Effector CD8-positive, alpha-beta T cell (primary cell): ENCODE measurements around the gene IL17RB.

ENCODE experiments used
- DNase-seq: peaks from one replicate; lab custom pipeline; 2025; lab: John Stamatoyannopoulos, UW

The IL17RB gene

DNA sequence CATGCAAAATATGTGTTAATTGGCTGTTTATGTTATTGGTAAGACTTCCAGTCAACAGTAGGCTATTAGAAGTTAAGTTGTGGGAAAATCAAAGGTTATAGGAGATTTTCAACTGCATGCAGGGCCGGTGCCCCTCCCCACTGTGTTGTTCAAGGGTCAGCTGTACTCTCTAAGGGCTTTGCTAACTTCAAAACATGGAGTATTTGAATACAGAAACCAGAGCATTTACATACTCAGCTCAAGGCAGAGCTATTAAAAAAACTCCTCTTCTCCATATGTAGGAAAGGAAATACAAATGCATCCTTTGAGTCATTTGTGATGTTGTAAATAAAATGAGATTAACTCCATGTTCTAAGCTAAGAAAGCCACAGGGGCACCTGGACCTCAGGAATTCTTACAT is 16.8 kb downstream of the IL17RB start:
- DNase-seq: no peak

DNA sequence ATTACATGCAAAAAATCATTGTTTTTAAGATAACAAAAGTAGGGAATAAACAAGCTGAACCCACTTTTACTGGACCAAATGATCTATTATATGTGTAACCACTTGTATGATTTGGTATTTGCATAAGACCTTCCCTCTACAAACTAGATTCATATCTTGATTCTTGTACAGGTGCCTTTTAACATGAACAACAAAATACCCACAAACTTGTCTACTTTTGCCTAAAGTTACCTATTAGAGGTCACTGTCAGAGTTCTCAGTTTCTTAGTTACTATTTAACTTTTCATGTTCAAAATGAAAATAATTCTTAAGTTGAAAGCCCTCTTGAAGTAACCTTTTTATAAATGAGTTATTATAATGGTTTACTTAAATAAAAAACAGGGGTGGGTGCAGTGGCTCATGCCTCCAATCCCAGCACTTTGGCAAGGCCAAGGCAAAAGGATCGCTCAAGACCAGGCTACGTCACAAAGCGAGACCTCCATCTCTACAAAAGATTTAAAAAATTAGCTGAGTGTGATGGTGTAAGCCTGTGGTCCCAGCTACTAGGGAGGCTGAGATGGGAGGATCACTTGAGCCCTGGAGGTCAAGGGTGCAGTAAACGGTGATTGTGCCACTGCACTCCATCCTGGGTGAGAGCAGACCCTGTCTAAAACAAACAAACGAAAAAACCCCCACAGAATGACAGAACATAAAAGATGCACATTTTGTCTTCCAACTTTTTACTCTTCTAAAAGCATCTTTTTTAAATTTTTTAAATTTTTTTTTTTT is 19.5 kb downstream of the IL17RB start:
- no peak for DNase-seq

GRCh38 chr3:53880396-53881345 is 34.3 kb downstream of the IL17RB start:
- DNase-seq: no peak

GRCh38 chr3:53881691-53882593 is 35.6 kb downstream of the IL17RB start, which contains the start of gene ACTR8:
Gene ACTR8, minus strand, starts transcription at chr3:53882152. Its CDS starts 51 bp downstream, at chr3:53882101.
- peak; percentile 79 for DNase-seq

DNA sequence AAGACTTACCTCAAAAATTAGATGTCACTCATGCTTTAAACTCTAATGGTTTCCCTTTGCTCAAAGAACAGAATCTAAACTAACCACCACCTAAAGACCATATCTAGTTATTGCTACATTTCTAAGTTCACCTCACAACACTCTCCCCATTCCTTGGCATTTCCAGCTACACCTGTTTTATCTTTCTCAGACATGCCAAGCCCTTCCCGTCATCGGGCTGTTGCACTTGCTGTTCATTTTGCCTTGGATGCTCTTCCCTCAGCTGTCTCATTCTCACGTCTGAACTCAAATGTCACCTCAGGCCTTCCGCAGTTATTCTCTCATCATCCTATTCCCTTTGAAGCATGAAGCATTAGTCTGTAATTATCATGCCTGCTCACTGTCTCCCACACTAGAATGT is 36.6 kb downstream of the IL17RB start:
- no peak for DNase-seq

- no peak for DNase-seq
These were observed 38.3 kb downstream of the IL17RB start for GRCh38 chr3:53884623-53885022.

- DNase-seq: no peak
These were observed 38.9 kb downstream of the IL17RB start for GRCh38 chr3:53885239-53885638.

GRCh38 chr3:53887446-53887845 is 41.1 kb downstream of the IL17RB start:
- no peak for DNase-seq

DNA sequence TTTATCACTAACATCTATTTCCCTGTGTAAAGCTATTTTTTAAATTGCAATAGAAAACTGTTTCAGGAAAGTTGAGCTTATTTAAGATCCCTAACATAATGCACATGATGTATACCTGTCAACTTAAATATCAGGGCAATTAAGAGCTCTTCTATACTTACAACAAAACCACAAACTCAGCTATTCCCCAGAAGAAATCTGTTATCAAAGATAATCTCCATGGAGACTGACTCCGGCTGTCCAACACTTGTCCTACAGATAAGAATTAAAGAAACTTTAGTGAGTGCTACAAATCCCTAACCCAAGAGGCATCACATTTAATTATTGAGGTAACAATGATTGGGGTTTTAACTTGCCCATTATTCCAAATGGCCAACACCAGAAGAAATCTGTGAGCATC is 41.9 kb downstream of the IL17RB start:
- DNase-seq: no peak

DNA sequence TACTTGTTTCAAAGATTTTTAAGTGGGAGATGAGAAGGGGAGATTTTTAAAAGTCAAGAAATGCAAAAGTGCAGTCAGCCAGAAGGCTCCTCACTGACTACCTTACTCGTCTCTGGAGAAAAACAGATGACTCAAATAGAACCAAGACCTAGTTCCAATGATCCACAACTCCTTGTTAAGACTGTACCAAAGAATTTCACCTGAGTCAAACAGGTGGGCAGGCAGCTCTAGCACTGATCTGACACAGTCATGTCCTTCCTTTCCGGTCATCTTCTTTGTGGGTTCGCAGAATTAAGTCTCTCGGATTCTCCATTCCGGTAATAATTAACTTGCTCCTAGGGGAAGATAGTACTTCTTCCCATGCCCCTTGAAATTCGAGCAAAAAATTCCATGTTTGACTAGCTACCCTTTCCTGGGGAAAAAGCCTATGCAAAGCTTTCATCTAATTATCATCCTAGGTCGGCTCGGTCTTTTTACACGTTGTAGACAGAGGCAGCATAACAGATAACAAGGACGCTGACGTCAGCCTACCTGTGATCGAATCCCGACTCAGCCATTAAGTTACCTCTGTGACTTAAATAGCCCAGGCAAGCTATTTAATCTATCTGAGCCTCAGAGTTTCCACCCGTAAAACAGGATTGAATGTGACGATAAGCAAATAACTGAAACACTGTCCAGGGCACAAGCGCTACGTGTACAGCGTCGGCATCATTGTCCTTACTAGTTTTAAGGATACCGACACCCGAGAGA is 44.5 kb downstream of the IL17RB start:
- peak; percentile 38 for DNase-seq

DNA sequence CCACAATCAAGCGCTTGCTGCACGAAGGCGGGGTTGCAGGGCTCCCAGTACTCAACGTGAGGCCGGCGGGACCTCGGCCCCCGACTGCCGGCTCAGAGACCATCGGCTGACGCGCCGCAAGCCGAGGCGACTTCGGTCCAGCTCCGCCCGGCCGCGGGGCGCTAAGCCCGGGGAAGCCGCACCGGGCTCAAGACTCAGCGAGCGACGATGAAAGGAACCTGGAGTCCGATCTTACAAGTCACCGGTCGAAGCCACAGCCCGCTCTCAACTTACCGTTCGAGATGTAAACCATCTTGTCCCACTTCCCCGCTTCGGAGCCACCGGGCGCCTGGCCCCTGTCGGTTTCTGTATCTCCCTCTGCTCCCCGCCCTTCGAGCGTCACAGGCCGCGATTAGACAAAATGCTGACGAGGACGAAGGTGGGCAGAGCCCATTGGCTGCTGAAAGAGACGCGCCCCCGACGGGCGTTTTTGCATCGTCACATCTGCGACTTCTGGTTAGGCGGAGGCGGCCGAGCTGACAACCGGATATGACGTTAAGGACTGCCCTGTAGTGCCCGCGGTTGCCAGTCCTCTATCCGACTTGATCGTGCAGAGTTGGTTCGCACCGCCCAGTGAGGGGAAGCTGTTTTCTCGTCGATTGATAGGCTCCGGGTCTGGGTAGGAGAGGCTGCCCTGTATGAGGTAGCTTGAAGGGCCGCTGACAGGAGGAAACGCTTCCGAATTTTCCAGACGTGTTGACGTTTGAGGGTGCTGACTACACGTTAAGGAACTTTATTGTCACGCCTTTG is 45.3 kb downstream of the IL17RB start, which contains the start of gene SELENOK:
Gene SELENOK, minus strand, starts transcription at position 363 of the 789 bp plus-strand sequence.
- peak; percentile 92 for DNase-seq

DNA sequence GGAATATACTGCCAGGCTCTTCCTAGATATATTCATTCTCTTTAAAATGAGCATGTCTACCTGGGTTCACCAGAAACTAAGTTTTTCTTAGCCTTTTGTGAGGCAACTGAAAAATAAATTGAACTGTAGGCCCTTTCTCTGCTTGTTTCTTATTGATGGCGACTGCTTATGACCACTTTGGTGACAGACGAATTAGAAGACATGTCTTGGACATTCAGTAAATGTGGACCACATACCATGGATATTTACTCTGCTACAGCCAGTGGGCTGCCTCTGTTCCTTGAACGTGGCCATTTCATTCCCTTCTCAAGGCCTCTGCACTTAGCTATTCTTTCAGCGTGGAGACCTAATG is 45.9 kb downstream of the IL17RB start:
- no peak for DNase-seq

GRCh38 chr3:53899750-53900149 is 53.4 kb downstream of the IL17RB start:
- no peak for DNase-seq

GRCh38 chr3:53900666-53901331 is 54.4 kb downstream of the IL17RB start:
- no peak for DNase-seq

- DNase-seq: no peak
These were observed 55.7 kb downstream of the IL17RB start for GRCh38 chr3:53902067-53902466.

- no peak for DNase-seq
These were observed 56.3 kb downstream of the IL17RB start for GRCh38 chr3:53902711-53903110.

- no peak for DNase-seq
These were observed 67.0 kb downstream of the IL17RB start for GRCh38 chr3:53913401-53913800.
